GM19328 (cell line): ENCODE data around the gene SDR42E2.
"Not testable (repeated sequence)": the region's sequence is repeated elsewhere in the genome, so short reads cannot be mapped to it uniquely, and the experiment has no call there.

Experiments
- ATAC-seq: cut with Tn5 transposase; IDR thresholded peaks from one replicate; pipeline ENCODE4 v1.9.1; 2021; ENCODE audit warnings: mild to moderate bottlenecking, moderate library complexity; ENCODE audit not compliant: unreplicated experiment

Gene SDR42E2

DNA sequence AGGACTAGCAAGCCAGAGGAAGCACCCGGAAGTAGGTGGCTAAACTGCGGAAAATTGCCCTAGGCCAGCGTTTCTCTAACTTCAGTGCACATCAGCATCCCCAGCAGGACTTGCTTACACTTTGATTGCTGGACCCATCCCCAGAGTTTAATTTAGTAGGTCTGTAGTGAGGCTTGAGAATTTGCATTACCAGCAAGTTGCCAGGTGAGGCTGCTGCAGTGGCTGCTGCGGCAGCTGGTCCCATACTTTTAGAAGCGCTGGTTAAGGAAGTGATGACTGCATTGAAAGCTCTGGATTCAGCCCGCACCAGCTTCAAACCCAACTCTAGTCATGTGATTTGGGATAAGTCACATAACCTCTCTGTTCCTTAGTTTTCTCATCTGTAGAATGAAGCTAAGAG lies 48.0 kb downstream of the SDR42E2 start:
- no peak for ATAC-seq

DNA sequence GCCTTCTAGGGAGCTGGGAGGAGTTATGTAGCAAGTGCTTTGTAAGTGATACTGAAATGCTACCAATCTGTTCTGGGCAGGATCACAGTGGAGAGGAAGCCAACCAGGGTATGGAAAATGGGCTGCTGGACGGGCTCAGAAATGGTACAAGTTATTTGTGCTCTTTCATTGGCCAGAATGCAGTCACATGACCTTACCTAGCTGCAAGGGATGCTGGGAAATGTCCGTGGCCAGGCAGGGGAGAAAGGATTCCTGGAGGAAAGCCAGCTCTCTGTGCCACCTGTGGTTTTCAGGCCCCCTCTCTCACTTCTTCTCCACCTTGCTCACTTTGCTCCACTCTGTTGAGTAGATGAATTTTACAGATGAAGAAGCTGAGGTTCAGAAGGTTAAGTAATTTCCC lies 48.5 kb downstream of the SDR42E2 start:
- no peak for ATAC-seq

DNA sequence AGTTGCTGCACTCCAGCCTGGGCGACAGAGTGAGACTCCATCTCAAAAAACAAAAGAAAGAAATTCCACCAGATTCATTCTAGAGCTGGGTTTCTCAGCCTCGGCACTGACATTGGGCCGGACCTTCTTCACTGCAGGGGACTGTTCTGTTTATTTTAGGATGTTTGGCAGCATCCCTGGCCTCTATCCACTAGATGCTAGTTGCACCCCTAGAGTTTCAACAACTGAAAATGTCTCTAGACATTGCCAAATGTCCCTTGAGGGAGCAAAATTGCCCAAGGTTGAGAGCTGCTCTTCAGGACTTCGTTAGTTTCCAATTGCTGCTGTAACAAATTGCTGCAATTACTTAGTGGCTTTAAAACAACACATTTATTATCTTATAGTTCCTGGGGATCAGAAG lies 50.9 kb downstream of the SDR42E2 start:
- no peak for ATAC-seq

DNA sequence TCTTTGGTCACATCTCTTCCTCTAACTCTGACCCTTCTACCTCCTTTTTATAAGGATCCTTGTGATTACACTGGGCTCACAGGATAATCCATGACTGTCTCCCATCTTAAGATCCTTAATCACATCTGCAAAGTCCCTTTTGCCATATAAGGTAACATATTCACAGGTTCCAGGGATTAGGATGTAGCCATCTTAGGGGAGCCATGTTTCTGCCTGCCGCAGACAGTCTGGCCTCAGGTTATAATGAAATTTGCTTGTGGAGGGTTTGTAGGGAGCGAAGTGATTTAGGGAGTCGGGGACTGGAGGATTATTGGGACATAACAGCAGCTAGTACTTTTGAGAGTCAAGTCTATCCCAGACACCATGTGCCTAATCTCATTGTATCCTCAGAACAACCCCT lies 51.5 kb downstream of the SDR42E2 start:
- ATAC-seq: no peak

DNA sequence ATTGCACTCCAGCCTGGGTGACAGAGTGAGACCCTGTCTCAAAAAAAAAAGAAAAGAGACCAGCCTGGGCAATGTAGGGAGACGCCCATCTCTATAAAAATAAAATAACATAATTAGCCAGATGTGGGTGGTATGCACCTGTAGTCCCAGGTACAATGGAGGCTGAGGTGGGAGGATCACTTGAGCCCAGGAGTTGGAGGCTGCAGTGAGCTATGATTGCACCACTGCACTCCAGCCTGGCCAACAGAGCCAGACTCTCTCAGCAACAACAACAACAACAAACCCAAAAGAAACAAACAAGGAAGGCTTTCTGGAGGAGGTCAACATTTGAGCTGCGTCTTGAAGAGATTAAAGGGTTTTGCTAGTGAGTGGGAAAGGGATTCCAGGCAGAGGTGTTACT lies 52.1 kb downstream of the SDR42E2 start:
- no peak for ATAC-seq

DNA sequence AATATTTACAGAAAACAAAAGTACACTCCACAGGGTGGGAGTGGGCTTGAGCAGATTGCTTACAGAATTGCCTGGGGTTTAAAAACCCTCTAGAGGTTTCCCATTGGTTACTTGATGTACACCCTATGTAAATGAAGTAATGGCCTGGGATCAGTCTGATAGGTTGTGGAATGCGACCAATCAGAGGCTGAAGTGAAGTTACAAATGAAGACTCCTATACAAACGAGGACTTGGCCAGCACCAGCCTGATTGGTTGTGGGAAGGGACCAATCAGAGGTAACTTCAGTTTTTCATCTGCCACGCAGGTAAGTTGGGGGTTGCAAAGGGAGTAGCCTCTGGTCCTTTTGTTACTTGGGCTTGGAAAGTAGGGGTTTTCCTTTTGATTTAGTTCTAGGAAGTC lies 52.6 kb downstream of the SDR42E2 start:
- no peak for ATAC-seq

DNA sequence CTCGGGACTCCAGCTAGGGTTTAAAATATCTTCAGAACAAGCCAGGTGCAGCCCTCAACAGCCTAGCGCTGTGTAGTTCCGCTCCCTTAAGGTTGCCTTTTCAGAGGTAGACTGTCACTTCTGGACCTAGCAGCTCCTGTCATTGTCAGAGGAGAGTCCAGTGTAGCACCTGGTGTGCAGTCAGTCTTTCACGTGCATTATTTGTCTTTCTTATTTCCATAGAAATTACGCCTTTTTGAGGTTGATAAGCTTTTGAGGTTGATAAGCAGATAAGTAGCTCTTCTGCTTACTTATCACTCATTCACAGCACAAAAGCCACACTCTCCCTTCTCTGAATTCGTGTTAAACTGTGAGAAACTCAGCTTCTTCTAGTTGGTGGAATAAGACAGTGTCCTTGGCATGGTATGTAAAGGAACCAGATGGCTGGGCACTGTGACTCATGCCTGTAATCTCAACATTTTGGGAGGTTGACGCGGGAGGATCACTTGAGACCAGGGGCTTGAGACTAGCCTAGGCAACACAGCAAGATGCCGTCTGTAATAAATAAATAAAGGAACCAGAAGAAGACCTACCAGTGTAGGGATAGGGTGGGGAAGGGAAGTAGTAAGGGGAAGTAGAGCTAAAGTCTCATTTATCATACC lies 54.0 kb downstream of the SDR42E2 start:
- no peak for ATAC-seq

DNA sequence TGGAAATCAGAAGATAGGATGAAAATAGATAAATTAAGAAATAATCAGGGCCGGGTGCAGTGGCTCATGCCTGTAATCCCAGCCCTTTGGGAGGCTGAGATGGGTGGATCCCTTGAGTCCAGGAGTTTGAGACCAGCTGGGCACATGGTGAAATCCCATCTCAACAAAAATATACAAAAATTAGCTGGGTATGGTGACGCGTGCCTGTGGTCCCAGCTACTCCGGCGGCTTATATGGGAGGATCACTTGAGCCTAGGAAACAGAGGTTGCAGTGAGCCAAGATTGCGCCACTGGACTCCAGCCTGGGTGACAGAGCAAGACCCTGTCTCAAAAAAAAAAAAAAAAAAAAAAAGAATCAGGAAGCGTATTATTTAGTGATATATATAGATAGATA lies 54.5 kb downstream of the SDR42E2 start:
- not testable (repeated sequence) for ATAC-seq

DNA sequence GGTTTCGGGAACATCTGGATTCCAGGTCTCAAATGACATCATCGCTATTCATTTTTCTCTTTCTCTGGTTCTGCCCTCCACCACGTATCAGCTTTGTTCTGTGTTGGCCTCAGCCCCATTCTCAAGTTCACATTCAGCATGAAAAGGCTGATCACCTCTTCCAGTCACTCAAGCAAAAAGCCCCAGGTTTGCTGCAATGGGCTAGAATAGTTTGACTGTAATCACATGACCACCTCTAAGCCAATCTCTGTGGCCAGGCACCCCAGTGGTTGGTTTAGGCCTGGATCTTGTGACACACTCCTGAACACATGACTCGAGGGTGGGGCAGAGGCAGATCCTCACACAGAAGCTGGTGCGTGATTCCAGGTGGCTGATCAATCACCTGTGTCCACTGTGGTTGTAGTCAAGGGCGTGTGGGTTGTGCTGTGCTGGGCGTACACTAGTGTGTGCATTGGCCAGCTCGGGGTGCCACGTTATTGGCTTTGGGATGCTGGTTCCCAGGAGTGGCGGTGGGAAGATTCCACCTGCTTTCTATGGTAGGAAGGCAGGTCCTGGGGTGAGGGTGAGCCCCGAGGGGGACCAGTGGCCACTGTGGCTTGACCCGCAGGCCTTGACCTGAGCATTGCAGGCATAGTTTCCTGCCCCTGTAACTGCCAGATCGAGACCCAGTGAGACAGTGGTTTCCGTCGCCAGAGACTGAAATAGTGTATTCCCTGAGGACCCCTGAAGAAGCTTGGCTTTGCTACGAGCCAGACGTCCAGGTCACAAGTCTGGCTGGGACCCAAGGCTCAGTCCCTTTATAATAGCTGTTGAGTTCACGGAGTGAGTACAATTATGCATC lies 55.8 kb downstream of the SDR42E2 start:
- peak; percentile 91 for ATAC-seq

DNA sequence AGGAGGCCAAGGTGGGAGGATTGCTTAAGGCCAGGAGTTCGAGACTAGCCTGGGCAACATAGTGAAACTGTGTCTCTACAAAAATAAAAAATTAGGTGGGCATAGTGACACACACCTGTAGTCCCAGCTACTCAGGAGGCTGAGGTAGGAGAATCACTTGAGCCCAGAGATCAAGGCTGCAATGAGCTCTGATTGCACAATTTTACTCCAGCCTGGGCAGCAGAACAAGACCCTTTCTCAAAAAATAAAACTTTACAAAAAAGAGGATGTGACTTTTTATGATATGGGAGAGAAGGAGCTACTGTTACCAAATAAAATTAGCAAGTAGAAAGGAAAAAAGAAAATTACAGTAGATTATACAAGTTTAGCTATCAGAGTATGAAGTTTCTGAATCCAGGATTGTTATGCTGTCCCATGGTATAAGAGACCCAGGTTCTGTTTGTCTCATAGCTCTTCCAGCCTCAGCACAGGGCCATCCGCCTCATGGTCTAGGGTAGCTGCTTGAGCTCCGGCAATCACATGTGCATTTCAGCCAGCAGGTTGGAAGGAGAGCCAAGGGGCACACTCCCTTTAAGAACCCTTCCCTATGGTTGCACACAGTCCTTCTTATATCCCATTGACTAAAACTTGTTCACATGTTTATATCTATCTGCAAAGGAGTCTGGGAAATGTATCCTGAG lies 57.2 kb downstream of the SDR42E2 start:
- no peak for ATAC-seq

DNA sequence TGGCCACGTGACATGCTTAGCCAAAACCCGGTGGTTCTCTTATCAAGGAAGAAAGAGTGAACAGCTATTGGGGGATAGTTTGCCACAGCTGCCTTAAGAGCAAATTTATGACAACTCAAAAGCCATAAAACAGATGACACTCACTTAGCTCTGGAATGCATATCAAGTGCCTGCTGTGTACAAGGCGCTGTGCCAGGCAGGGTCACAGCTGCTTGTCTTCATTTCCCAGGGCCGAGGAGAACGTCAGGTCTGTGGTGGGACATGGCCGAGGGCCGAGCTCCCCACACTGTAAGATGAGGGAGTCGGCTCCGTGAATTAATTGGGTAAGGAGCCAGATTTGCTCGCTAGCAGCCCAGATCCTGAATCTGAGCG lies 57.7 kb downstream of the SDR42E2 start:
- no peak for ATAC-seq

DNA sequence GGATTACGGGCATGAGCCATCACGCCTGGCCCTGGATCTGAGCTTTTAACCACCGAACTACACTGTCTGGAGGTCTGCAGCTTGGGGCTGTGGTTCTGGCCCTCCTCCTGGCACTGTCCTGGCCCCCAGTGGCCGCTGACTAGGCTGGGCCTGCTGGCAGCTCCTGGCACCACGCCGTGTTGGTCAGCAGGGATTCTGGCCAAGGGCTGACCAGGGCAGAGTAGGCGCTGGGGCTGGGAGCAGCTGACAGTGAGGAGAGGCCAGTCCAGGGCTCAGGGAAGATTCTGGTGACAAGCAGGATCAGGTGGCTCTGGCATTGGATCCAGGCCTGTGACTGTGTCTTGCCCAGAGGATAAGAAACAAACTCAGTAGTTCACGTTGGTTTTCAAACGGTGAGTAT lies 58.4 kb downstream of the SDR42E2 start:
- ATAC-seq: no peak

DNA sequence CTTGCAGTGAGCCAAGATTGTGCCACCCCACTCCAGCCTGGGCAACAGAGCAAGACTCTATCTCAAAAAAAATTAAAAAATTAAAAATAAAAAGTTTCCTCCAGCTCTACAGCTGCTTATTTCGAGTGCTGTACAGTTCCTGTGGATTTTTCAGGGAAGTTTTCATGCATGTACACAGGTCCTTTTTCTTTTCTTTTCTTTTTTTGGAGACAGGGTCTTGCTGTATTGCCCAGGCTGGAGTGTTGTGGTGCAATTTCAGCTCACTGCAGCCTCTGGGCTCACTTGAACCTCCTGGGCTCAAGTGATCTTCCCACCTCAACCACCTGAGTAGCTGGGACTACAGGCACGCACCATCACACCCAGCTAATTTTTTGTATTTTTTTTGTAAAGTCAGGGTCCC lies 59.7 kb downstream of the SDR42E2 start:
- ATAC-seq: no peak

DNA sequence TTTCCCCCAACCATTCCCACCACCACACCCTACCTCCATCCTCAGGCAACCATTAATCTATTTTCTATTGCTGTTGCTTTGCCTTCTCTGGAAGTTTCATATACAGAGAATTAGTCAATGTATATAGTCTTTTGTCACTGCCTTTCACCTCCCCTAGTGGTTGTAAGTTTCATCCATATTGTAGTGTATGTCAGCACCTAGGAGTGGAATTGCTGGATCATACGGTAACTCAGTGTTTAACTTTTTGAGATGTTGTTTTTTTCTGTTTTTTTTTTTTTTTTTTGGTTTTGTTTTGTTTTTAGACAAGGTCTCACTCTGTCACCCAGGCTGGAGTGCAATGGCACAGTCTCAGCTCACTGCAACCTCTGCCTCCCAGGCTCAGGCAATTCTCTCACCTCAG lies 60.7 kb downstream of the SDR42E2 start:
- ATAC-seq: no peak

DNA sequence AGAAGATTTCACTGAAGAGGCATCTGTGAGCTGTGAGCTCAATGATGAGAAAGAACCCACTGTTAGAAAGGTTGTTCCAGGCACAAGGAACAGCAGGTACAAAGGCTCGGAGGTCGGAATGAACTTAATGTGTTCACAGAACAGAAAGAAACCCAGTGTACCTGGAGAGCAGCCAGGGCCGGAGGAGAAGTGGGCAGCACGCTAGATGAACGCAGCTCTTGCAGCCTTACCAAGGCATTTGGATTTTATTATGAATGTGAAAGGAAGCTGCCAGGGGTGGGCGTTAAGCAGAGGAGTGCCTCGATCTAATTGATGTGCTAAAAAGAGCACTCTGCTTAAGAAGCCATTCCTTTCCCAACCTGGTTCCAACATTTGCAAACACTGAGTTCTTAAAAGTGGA lies 62.8 kb downstream of the SDR42E2 start:
- no peak for ATAC-seq

DNA sequence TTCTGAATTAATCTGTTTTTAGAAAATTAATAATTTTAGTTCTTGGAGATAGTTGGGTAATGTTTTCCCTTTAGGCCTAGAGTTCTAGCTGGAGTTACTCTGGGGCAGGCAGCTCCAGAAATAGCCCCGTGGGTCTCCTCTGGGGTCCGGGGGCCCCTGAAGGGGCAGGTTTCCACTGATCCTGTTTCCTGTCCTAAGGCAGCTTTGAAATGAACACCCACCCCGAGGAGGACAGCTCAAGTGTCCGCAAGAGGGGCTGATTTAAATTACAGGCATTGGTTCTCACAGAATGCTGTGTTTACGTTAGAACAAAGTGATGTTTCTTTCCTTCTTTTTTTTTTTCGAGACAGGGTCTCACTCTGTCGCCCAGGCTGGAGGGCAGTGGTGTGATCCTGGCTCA lies 67.6 kb downstream of the SDR42E2 start:
- no peak for ATAC-seq

DNA sequence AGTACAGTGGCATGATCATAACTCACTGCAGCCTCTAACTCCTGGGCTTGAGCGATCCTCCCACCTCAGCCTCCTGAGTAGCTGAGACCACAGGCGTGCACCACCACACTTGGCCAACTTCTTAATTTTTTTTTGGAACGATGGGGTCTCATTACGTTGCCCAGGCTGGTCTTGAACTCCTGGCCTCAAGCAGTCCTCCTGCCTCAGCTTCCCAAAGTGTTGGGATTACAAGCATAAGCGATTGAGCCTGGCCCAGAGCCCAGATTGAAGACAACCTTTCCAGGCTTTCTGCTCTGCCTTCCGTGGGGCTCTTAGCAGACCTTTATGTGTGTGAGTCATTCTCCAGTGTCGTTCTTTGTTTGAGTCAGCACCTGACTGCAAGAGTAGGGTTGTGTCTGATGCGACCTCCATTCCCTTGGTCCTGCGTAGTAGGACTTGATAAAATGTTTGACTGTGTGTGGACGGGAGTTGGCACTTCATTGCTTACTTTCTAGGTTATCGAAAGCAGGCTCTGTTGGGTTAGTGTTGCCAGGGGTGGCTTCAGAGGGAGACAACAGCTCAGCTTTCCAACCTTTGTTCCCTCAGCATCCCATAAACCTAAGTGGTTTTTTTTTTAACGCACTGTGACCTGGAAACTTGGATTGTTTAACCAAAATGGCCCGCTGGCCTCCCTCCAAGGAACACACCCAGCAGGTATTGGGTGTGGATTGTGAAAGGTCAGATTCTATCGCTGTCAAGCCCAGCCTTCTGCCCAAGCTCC lies 70.2 kb downstream of the SDR42E2 start:
- ATAC-seq: no peak

DNA sequence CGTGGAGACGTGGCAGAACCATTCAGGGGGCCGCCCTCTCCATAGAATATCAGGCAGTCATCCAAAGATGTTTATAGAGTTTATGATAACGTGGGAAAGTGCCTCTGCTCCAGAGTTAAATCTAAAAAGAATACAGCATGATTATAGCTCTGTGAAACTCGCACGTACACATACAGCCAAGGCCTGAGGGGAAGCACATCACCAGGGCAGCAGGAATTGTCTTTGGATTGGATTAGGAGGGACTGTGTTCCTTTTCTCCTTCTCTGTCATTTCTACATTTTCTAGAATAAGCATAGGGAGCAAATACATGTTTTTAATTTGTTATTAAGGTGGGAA lies 70.7 kb downstream of the SDR42E2 start:
- ATAC-seq: no peak

DNA sequence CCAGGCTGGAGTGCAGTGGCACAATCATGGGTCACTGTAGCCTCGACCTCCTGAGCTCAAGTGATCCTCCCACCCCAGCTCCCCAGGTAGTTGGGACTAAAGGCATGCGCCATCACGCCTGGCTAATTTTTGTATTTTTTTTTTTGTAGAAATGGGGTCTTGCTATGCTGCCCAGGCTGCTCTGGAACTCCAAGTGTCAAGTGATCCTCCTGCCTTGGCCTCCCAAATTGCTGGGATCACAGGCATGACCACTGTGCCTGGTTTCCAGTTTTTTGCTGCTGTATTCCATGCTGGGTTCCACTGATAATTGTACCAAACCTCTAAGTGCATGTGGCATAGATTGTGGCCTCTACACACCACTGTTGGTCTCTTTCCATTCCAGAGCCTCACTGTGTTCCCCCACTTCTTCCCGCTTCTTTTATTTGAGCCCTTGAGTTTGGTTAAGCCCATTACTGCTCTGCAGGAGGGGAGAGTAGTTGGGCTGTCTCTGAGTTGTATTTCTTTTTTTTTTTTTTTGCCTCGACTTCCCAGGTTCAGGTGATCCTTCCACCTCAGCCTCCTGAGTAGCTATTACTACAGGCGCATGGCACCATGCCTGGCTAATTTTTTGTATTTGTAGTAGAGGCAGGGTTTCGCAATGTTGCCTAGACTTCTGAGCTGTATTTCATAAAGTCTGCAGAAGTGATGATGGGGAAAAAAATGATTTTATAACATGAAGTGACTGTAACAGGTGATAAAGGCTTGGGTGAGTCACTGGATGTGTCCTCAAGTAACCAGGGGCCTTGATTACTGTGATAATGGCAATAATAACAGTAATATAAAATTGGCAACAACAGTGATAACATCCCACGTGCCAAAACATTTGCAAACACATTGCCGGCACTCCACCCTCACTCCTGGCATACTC lies 73.8 kb downstream of the SDR42E2 start:
- ATAC-seq: no peak

DNA sequence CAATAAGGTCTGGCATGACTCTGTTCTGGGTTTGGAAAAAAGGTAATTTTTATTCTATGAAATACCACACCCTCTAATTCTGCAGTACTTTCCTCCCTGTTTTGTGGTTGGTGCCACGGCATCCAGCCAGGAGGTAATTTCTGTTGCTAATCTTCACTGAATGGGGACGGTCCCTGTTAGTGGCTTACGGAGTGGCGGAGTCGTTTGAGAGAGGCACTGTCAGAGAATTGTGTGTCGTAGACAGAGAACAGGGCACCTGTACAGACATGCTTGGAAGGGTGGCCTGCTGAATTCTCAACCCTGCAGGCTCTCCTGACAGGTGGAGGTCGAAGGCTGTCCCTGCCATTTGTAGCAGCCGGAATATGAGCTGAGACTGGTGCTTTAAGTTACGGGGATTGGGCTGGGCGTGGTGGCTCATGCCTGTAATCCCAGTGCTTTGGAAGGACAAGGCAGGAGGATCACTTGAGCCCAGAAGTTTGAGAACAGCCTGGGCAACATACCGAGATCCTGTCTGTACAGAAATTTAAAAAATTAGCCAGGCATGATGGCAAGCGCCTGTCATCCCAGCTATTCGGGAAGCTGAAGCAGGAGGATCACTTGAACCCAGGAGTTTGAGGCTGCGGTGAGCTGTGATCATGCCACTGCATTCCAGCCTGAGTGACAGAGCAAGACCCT lies 77.0 kb downstream of the SDR42E2 start:
- no peak for ATAC-seq
